Activated naive CD8-positive, alpha-beta T cell treated with anti-CD3 and anti-CD28 coated beads, Interleukin-2, amount 50 U/mL, for 24 hours (primary cell): Measurements from ENCODE around the gene POU2AF1.

ENCODE experiments used
- ATAC-seq: fragments of 150-1000 bp; cut with Tn5 transposase; one replicate; pipeline ENCODE4 v1.10.0; 2021
- DNase-seq: peaks from one replicate; pipeline ENCODE4 v3.0.0; 2021
- H3K27ac Mint-ChIP-seq: one replicate; pipeline ENCODE4 v1.8.0; 2021; ENCODE audit warnings: mild to moderate bottlenecking, mixed read lengths
- H3K27me3 Mint-ChIP-seq: one replicate; pipeline ENCODE4 v1.8.0; 2021; ENCODE audit warnings: mixed read lengths
- H3K36me3 Mint-ChIP-seq: one replicate; pipeline ENCODE4 v1.8.0; 2021; ENCODE audit warnings: low read depth, mixed read lengths
- H3K4me1 Mint-ChIP-seq: one replicate; pipeline ENCODE4 v1.8.0; 2021; ENCODE audit warnings: mixed read lengths
- H3K4me3 Mint-ChIP-seq: one replicate; pipeline ENCODE4 v1.8.0; 2021; ENCODE audit warnings: mild to moderate bottlenecking, moderate library complexity, mixed read lengths
- H3K9me3 Mint-ChIP-seq: one replicate; pipeline ENCODE4 v1.8.0; 2021; ENCODE audit warnings: mixed read lengths

Gene POU2AF1

GRCh38 chr11:111378861-111379601 is at the start of gene POU2AF1:
Gene POU2AF1, minus strand, starts transcription at chr11:111379275. Its CDS starts 98 bp downstream, at chr11:111379177.
- H3K27me3 Mint-ChIP-seq = no peaks in the 10 kb centered on the region
- ATAC-seq = peak; percentile 80
- H3K4me3 Mint-ChIP-seq = peak within 1 kb of the TSS; percentile 77
- DNase-seq = peak; percentile 86
- H3K9me3 Mint-ChIP-seq = no peaks in the 10 kb centered on the region
- H3K4me1 Mint-ChIP-seq = peaks cover 83% of the 10 kb centered on the region
- no peaks in the 10 kb centered on the region for H3K36me3 Mint-ChIP-seq
- peak within 1 kb of the TSS; percentile 94 for H3K27ac Mint-ChIP-seq

GRCh38 chr11:111428113-111428876 is 49.2 kb upstream of the POU2AF1 start:
- no peak overlapping the region for H3K4me3 Mint-ChIP-seq
- H3K27ac Mint-ChIP-seq = no peak overlapping the region

GRCh38 chr11:111427471-111427912 is 48.4 kb upstream of the POU2AF1 start:
- H3K27me3 Mint-ChIP-seq = peaks cover 2% of the 10 kb centered on the region
- H3K27ac Mint-ChIP-seq = no peak overlapping the region
- DNase-seq (no peak), ATAC-seq (no peak)
- no peaks in the 10 kb centered on the region for H3K36me3 Mint-ChIP-seq
- H3K4me3 Mint-ChIP-seq = no peak overlapping the region
- H3K9me3 Mint-ChIP-seq = no peaks in the 10 kb centered on the region
- peaks cover 5% of the 10 kb centered on the region for H3K4me1 Mint-ChIP-seq

More at GRCh38 chr11:111428113-111428876, 49.2 kb upstream of the POU2AF1 start:
- peaks cover 3% of the 10 kb centered on the region for H3K4me1 Mint-ChIP-seq
- no peaks in the 10 kb centered on the region for H3K36me3 Mint-ChIP-seq
- DNase-seq (no peak), ATAC-seq (no peak)
- H3K27me3 Mint-ChIP-seq = peaks cover 2% of the 10 kb centered on the region
- no peaks in the 10 kb centered on the region for H3K9me3 Mint-ChIP-seq

GRCh38 chr11:111426617-111427016 is 47.5 kb upstream of the POU2AF1 start:
- H3K4me3 Mint-ChIP-seq = no peak overlapping the region
- ATAC-seq (no peak), DNase-seq (no peak)
- H3K27me3 Mint-ChIP-seq = no peaks in the 10 kb centered on the region
- no peak overlapping the region for H3K27ac Mint-ChIP-seq
- no peaks in the 10 kb centered on the region for H3K9me3 Mint-ChIP-seq
- H3K4me1 Mint-ChIP-seq = peaks cover 6% of the 10 kb centered on the region
- no peaks in the 10 kb centered on the region for H3K36me3 Mint-ChIP-seq

GRCh38 chr11:111423250-111423615 is 44.2 kb upstream of the POU2AF1 start:
- Mint-ChIP-seq H3K4me3 (no peak overlapping the region), H3K27ac (no peak overlapping the region), H3K27me3 (no peaks in the 10 kb centered on the region), H3K9me3 (no peaks in the 10 kb centered on the region), H3K36me3 (no peaks in the 10 kb centered on the region), H3K4me1 (peaks cover 18% of the 10 kb centered on the region)
- ATAC-seq (no peak), DNase-seq (no peak)

- no peak overlapping the region for H3K4me3 Mint-ChIP-seq
- ATAC-seq (peak; percentile 89), DNase-seq (peak; percentile 77)
- no peaks in the 10 kb centered on the region for H3K9me3 Mint-ChIP-seq
- H3K27me3 Mint-ChIP-seq = no peaks in the 10 kb centered on the region
- H3K4me1 Mint-ChIP-seq = peaks cover 24% of the 10 kb centered on the region
- no peaks in the 10 kb centered on the region for H3K36me3 Mint-ChIP-seq
- H3K27ac Mint-ChIP-seq = no peak overlapping the region
Measured at GRCh38 chr11:111422494-111423249, 43.6 kb upstream of the POU2AF1 start.

GRCh38 chr11:111421251-111421650 is 42.2 kb upstream of the POU2AF1 start:
- H3K4me1 Mint-ChIP-seq = peaks cover 38% of the 10 kb centered on the region
- H3K36me3 Mint-ChIP-seq = no peaks in the 10 kb centered on the region
- no peak overlapping the region for H3K27ac Mint-ChIP-seq
- H3K4me3 Mint-ChIP-seq = no peak overlapping the region
- no peaks in the 10 kb centered on the region for H3K9me3 Mint-ChIP-seq
- H3K27me3 Mint-ChIP-seq = no peaks in the 10 kb centered on the region
- no peak for DNase-seq
- ATAC-seq = no peak

- H3K9me3 Mint-ChIP-seq = no peaks in the 10 kb centered on the region
- no peak for ATAC-seq
- H3K4me3 Mint-ChIP-seq = no peak overlapping the region
- H3K36me3 Mint-ChIP-seq = no peaks in the 10 kb centered on the region
- H3K27me3 Mint-ChIP-seq = no peaks in the 10 kb centered on the region
- H3K27ac Mint-ChIP-seq = peak overlapping the region; percentile 17
- no peak for DNase-seq
- peaks cover 52% of the 10 kb centered on the region for H3K4me1 Mint-ChIP-seq
Measured at GRCh38 chr11:111419641-111420327, 40.7 kb upstream of the POU2AF1 start.

- Mint-ChIP-seq H3K4me3 (no peak overlapping the region), H3K27ac (no peak overlapping the region), H3K36me3 (no peaks in the 10 kb centered on the region), H3K4me1 (peaks cover 59% of the 10 kb centered on the region), H3K27me3 (no peaks in the 10 kb centered on the region), H3K9me3 (no peaks in the 10 kb centered on the region)
- DNase-seq = no peak
- no peak for ATAC-seq
Measured at GRCh38 chr11:111419181-111419580, 40.1 kb upstream of the POU2AF1 start.

GRCh38 chr11:111418436-111418787 is 39.3 kb upstream of the POU2AF1 start:
- Mint-ChIP-seq H3K27ac (peak overlapping the region; percentile 77), H3K9me3 (no peaks in the 10 kb centered on the region), H3K36me3 (no peaks in the 10 kb centered on the region), H3K27me3 (no peaks in the 10 kb centered on the region), H3K4me3 (no peak overlapping the region), H3K4me1 (peaks cover 66% of the 10 kb centered on the region)
- DNase-seq (no peak), ATAC-seq (no peak)

- DNase-seq = no peak
- peaks cover 71% of the 10 kb centered on the region for H3K4me1 Mint-ChIP-seq
- H3K36me3 Mint-ChIP-seq = no peaks in the 10 kb centered on the region
- H3K27ac Mint-ChIP-seq = peak overlapping the region; percentile 77
- no peak for ATAC-seq
- H3K4me3 Mint-ChIP-seq = peak overlapping the region; percentile 1
- no peaks in the 10 kb centered on the region for H3K9me3 Mint-ChIP-seq
- H3K27me3 Mint-ChIP-seq = no peaks in the 10 kb centered on the region
Measured at GRCh38 chr11:111417766-111418435, 38.8 kb upstream of the POU2AF1 start.

- H3K4me3 Mint-ChIP-seq = peak overlapping the region; percentile 1
- peaks cover 76% of the 10 kb centered on the region for H3K4me1 Mint-ChIP-seq
- no peaks in the 10 kb centered on the region for H3K36me3 Mint-ChIP-seq
- DNase-seq = peak; percentile 36
- H3K27me3 Mint-ChIP-seq = no peaks in the 10 kb centered on the region
- ATAC-seq = peak; percentile 60
- peak overlapping the region; percentile 77 for H3K27ac Mint-ChIP-seq
- H3K9me3 Mint-ChIP-seq = no peaks in the 10 kb centered on the region
Measured at GRCh38 chr11:111417011-111417765, 38.1 kb upstream of the POU2AF1 start.

- Mint-ChIP-seq H3K27ac (peak overlapping the region; percentile 77), H3K9me3 (no peaks in the 10 kb centered on the region), H3K27me3 (no peaks in the 10 kb centered on the region), H3K36me3 (no peaks in the 10 kb centered on the region), H3K4me1 (peaks cover 78% of the 10 kb centered on the region), H3K4me3 (no peak overlapping the region)
- DNase-seq = no peak
- no peak for ATAC-seq
Measured at GRCh38 chr11:111416231-111416960, 37.3 kb upstream of the POU2AF1 start.
